Esophagus muscularis mucosa (tissue), 4 donors: ENCODE data around the gene DPF3. TPM values are rescaled to one million over a fixed set of nuclear protein-coding genes. Genes with fewer than 3 reads are reported as not detected.
A peak's percentile ranks its signal among the peaks of the same experiment; 100 is the strongest.

Experiments
- DNase-seq: peaks from one replicate; pipeline ENCODE4 v3.0.0-alpha.2; 2017; ENCODE audit errors: extremely low spot score
- H3K27ac ChIP-seq, 4 donors: fragments of 200-600 bp; sonication (generic); replicated peaks in 1 of 4; 1 replicate in 3 of 4; 2 replicates in 1 of 4; pipeline ENCODE4 v1.5.1; 2016 to 2019; ENCODE audit warnings: mild to moderate bottlenecking in 1 of 4
- H3K27me3 ChIP-seq, 4 donors: fragments of 200-600 bp; sonication (generic); one replicate each; pipeline versions ENCODE4 v1.5.1 to v1.6.0; 2016 to 2019
- H3K36me3 ChIP-seq, 4 donors: fragments of 200-600 bp; sonication (generic); one replicate each; pipeline ENCODE4 v1.5.1; 2016 to 2019
- H3K4me1 ChIP-seq, 4 donors: fragments of 200-600 bp; sonication (generic); one replicate each; pipeline ENCODE4 v1.5.1; 2016 to 2019
- H3K4me3 ChIP-seq, 4 donors: fragments of 200-600 bp; sonication (generic); 1 replicate in 2 of 4; 2 replicates in 2 of 4; pipeline ENCODE4 v1.5.1; 2016 to 2019; ENCODE audit warnings: mild to moderate bottlenecking in 4 of 4, moderate library complexity in 1 of 4
- H3K9me3 ChIP-seq, 4 donors: fragments of 200-600 bp; sonication (generic); 1 replicate in 3 of 4; 2 replicates in 1 of 4; pipeline ENCODE4 v1.5.1; 2016 to 2019
- EP300 ChIP-seq: sonication (generic); formaldehyde crosslinking; IDR thresholded peaks from one replicate; pipeline ENCODE4 v1.6.1; 2017; ENCODE audit warnings: antibody characterized with exemption
- POLR2A ChIP-seq: fragments of 450-650 bp; IDR thresholded peaks from one replicate; pipeline ENCODE4 v1.6.1; 2017; ENCODE audit warnings: antibody characterized with exemption, moderate library complexity, mild to moderate bottlenecking, low read depth
- POLR2AphosphoS5 ChIP-seq, 2 donors: sonication (generic); formaldehyde crosslinking; IDR thresholded peaks; one replicate each; pipeline ENCODE4 v1.6.1; 2017; ENCODE audit warnings: antibody characterized with exemption in 2 of 2
- WGBS: methylation state at CpG from one replicate; pipeline ENCODE4 v1.1.5; 2018; 5-methylcytosine and 5-hydroxymethylcytosine counted together
- intact Hi-C: fragments of 100-400 bp; cut with DNase I; formaldehyde crosslinking; loops from one replicate; pipeline ENCODE4 v1.15.1; 2023
- total RNA-seq, 4 donors: library from RNA; depleted of rRNA; stranded (reverse); fragments of >200 nt; gene quantifications; one replicate each; pipeline versions ENCODE4 v1.1.0 to v1.2.1, GENCODE V29; 2016
- TF ChIP-seq, protein P1 (sequence below), 3 experiments: fragments of 200-600 bp in 2 of 3; fragments of 450-650 bp in 1 of 3; sonication (generic) in 2 of 3; IDR thresholded peaks; one replicate each; pipeline ENCODE4 v1.5.1; 2017 to 2019; ENCODE audit warnings: antibody characterized with exemption in 3 of 3, mild to moderate bottlenecking in 2 of 3, moderate library complexity in 1 of 3

Gene DPF3
- total RNA-seq: 1 to 10 TPM in 2 of 4 donors, under 1 TPM in 2; 0.78 to 2.5 (median 1.7) TPM

DNA sequence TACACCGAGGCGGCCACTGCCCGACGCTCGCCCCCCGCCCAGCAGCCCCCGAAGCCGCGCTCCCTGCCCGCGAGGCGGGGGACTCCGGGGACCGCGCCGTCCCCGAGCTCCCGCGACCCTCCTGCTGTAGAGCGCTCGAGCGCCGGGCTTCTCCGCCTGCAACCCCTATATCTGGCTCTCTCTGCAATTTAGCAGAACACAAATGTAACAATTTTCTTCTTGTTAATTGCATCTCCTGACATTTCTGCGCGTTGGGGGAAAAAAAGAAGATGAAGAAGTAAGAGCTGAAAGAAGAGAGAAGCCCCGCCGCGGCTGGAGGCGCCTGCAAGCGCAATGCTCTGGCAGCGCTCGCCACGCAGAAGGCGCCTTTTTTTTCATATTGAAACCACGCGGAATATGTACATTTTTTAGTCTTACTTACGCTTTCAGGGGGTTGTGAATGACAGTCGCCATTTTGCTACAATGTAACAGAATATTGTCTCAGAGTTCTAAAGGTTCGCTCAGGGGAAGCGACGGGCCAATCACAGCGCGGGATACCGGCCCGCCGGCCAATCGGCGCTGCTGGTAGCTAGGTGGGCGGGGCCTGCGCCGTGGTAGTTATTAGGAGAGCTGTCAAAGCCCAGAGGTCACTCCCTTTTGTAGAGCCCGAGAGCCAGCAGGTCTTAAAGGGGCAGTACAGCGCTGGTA is at the start of gene DPF3:
Gene DPF3, minus strand, starts transcription at position 466 of the 687 bp plus-strand sequence. Its CDS starts 13 bp downstream, at position 453.
- WGBS: under 1% methylated on average over 30 of the region's 54 CpGs
- no peaks in the 10 kb centered on the region for H3K36me3 ChIP-seq
- intact Hi-C loops: loop anchor here (10.0 kb wide), 1 partner anchor 179 kb away; no protein-coding TSS in a partner anchor
- H3K27me3 ChIP-seq: peaks cover 0 to 47% (median 6%) of the 10 kb centered on the region in 4 donors
- TF ChIP-seq POLR2A: no peak
- peak; percentile 67 to 82 for TF ChIP-seq POLR2AphosphoS5 (IDR thresholded peaks at IDR 0.05)
- DNase-seq: peak; percentile 99
- H3K4me3 ChIP-seq: peak within 1 kb of the TSS; percentile 77 to 85 (median 83)
- peaks cover 21 to 41% (median 32%) of the 10 kb centered on the region in 4 donors for H3K4me1 ChIP-seq
- H3K9me3 ChIP-seq: no peaks in the 10 kb centered on the region
- H3K27ac ChIP-seq: peak within 1 kb of the TSS; percentile 49 to 76 (median 70)

DNA sequence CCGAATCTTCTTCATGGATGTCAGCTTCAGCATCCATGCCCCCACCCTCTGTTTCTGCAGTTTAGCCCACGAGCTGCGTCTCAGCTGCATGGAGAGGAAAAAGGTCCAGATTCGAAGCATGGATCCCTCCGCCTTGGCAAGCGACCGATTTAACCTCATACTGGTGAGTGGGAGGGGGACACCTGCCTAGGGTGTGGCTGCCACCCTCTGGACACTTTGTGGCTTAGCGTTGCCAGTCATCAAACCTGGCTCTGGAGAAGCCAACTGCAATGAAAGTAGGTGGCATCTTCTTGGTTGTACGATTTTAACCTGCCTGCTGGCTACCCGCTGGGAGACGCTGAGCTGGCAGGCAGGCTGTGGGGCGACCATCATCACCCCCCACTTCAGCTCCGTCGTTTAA is 49.0 kb upstream of the DPF3 start:
- peaks cover 32 to 93% (median 64%) of the 10 kb centered on the region in 4 donors for H3K36me3 ChIP-seq
- WGBS: 88% methylated on average over 13 of the region's 14 CpGs

DNA sequence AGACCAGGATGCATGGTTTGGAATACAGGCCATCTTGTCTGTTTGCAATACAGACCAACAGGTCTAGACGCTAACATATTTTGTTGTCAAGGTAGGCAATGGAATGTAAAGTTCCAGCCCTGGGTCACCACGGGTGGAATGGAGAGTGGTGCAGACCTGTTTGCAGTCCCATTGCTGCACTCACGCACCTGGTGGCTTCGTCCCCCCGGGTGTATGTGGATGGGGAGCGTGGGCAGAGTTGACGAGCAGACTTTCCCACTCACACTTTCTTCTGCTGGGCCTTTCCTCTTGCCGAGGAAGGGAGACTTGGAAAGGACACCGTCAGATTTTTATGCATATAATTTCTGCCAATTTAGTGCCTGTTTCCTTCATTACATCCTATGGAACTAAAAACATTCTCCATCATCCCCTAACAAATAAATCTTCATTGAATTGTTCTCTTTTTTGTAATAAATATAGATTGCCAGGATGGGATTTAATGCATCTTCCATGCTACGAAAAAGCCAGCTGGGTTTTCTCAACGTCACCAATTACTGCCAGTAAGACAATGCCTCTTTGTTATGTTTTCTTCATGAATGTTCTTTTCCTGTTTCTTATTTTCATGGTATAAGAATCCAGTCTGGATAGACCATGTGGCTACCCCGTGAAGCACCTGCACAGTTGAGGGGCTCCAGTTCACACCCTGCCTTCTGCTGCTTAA is 47.5 kb upstream of the DPF3 start:
- TF ChIP-seq POLR2AphosphoS5 (IDR thresholded peaks at IDR 0.05) (no peak), EP300 (no peak), POLR2A (no peak)
- TF ChIP-seq, protein P1, sequence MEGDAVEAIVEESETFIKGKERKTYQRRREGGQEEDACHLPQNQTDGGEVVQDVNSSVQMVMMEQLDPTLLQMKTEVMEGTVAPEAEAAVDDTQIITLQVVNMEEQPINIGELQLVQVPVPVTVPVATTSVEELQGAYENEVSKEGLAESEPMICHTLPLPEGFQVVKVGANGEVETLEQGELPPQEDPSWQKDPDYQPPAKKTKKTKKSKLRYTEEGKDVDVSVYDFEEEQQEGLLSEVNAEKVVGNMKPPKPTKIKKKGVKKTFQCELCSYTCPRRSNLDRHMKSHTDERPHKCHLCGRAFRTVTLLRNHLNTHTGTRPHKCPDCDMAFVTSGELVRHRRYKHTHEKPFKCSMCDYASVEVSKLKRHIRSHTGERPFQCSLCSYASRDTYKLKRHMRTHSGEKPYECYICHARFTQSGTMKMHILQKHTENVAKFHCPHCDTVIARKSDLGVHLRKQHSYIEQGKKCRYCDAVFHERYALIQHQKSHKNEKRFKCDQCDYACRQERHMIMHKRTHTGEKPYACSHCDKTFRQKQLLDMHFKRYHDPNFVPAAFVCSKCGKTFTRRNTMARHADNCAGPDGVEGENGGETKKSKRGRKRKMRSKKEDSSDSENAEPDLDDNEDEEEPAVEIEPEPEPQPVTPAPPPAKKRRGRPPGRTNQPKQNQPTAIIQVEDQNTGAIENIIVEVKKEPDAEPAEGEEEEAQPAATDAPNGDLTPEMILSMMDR (IDR thresholded peaks at IDR 0.05): no peak
- H3K4me1 ChIP-seq: no peaks in the 10 kb centered on the region
- no peak overlapping the region for H3K27ac ChIP-seq
- 74% methylated on average over 11 of the region's 12 CpGs for WGBS
- DNase-seq: no peak
- no peaks in the 10 kb centered on the region for H3K9me3 ChIP-seq
- intact Hi-C loops: no loop called here
- H3K4me3 ChIP-seq: no peak overlapping the region
- H3K36me3 ChIP-seq: peaks cover 29 to 81% (median 59%) of the 10 kb centered on the region in 4 donors
- no peaks in the 10 kb centered on the region for H3K27me3 ChIP-seq

More for the DNA sequence above, 49.0 kb upstream of the DPF3 start:
- H3K27me3 ChIP-seq: no peaks in the 10 kb centered on the region
- no peak overlapping the region for H3K27ac ChIP-seq
- intact Hi-C loops: no loop called here
- DNase-seq: no peak
- no peak overlapping the region for H3K4me3 ChIP-seq
- no peaks in the 10 kb centered on the region for H3K4me1 ChIP-seq
- TF ChIP-seq POLR2AphosphoS5 (IDR thresholded peaks at IDR 0.05): no peak
- TF ChIP-seq POLR2A: no peak
- no peak for TF ChIP-seq EP300
- TF ChIP-seq, protein P1 (IDR thresholded peaks at IDR 0.05): no peak
- no peaks in the 10 kb centered on the region for H3K9me3 ChIP-seq

DNA sequence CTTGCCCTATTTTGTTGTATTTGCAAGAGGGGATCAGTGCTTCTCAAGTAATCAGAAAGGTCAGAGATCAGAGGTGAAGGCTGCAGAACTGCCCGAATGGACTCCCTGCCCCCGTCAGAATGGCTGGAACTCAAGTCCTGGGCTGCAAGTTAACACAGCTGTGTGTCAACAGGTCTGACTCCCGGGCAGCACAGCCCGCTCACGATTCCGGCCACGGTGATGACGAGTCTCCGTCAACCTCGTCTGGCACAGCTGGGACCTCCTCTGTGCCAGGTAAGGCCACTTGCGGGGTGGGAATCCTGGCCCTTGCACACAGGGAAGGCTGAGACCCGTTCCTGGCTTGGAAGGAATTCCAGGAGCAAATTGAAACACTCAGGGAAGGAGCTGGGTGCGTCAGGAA is 45.7 kb upstream of the DPF3 start:
- 78% methylated on average over 11 of the region's 13 CpGs for WGBS
- intact Hi-C loops: no loop called here

More for the DNA sequence above, 45.7 kb upstream of the DPF3 start:
- Histone ChIP-seq H3K36me3 (peaks cover 29 to 68% (median 55%) of the 10 kb centered on the region in 4 donors), H3K4me1 (no peaks in the 10 kb centered on the region), H3K27ac (no peak overlapping the region), H3K9me3 (no peaks in the 10 kb centered on the region), H3K27me3 (no peaks in the 10 kb centered on the region), H3K4me3 (no peak overlapping the region)
- no peak for DNase-seq
- TF ChIP-seq EP300 (no peak), POLR2AphosphoS5 (IDR thresholded peaks at IDR 0.05) (no peak), POLR2A (no peak)
- TF ChIP-seq, protein P1 (IDR thresholded peaks at IDR 0.05): no peak
